Duodenal mucosa (tissue), 2 donors: Measurements from ENCODE around the gene LIG3.

ENCODE experiments used
- H3K27ac ChIP-seq: one replicate; pipeline ENCODE4 v1.7.0; 2013; ENCODE audit warnings: low read depth, low read length
- H3K27me3 ChIP-seq, 2 donors: one replicate each; pipeline ENCODE4 v1.7.0; 2013; ENCODE audit warnings: low read length in 2 of 2, control low read depth in 1 of 2; ENCODE audit not compliant: insufficient read depth in 2 of 2, control insufficient read depth in 1 of 2
- H3K36me3 ChIP-seq, 2 donors: one replicate each; pipeline ENCODE4 v1.7.0; 2013; ENCODE audit warnings: low read length in 2 of 2, control low read depth in 1 of 2; ENCODE audit not compliant: insufficient read depth in 2 of 2, control insufficient read depth in 1 of 2
- H3K4me1 ChIP-seq, 2 donors: one replicate each; pipeline ENCODE4 v1.7.0; 2013; ENCODE audit warnings: low read length in 2 of 2, control low read depth in 1 of 2; ENCODE audit not compliant: insufficient read depth in 2 of 2, control insufficient read depth in 1 of 2
- H3K4me3 ChIP-seq, 2 donors: one replicate each; pipeline ENCODE4 v1.7.0; 2013; ENCODE audit warnings: low read length in 2 of 2, low read depth in 1 of 2
- H3K9ac ChIP-seq, 2 donors: one replicate each; pipeline ENCODE4 v1.7.0; 2013; ENCODE audit warnings: low read length in 2 of 2, low read depth in 1 of 2
- H3K9me3 ChIP-seq, 2 donors: one replicate each; pipeline ENCODE4 v1.7.0; 2013; ENCODE audit warnings: low read length in 2 of 2, control low read depth in 1 of 2; ENCODE audit not compliant: control insufficient read depth in 1 of 2

Gene LIG3

GRCh38 chr17:35051579-35052240 lies 71.4 kb downstream of the LIG3 start:
- Histone ChIP-seq H3K36me3 (no peaks in the 10 kb centered on the region), H3K27ac (peak overlapping the region; percentile 57), H3K9ac (peak overlapping the region in 1 of 2 donors; percentile 23), H3K27me3 (no peaks in the 10 kb centered on the region), H3K9me3 (no peaks in the 10 kb centered on the region), H3K4me1 (peaks cover 29 to 47% of the 10 kb centered on the region in 2 donors), H3K4me3 (peak overlapping the region; percentile 23 to 44)

DNA sequence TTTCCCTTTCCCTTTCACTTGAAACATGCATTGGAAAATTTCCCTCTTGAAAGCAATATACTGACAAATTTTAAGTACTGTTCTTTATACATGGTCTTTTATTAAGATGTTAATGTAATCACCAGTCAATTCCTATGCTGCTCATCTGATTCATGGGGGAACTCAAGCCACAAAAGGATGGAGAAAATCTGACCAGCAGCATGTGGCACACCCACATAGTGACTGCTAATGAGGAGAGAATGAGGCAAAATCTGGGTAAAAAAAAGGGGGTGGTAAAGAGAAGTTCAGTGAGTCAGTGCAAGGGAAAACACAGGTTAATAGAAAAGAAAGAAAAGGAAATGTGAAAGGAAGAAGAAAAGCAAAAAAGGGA lies 71.9 kb downstream of the LIG3 start:
- Histone ChIP-seq H3K4me3 (peak overlapping the region in 1 of 2 donors; percentile 44), H3K9me3 (no peaks in the 10 kb centered on the region), H3K9ac (no peak overlapping the region), H3K27ac (no peak overlapping the region), H3K36me3 (no peaks in the 10 kb centered on the region), H3K27me3 (no peaks in the 10 kb centered on the region), H3K4me1 (peaks cover 23 to 43% of the 10 kb centered on the region in 2 donors)

DNA sequence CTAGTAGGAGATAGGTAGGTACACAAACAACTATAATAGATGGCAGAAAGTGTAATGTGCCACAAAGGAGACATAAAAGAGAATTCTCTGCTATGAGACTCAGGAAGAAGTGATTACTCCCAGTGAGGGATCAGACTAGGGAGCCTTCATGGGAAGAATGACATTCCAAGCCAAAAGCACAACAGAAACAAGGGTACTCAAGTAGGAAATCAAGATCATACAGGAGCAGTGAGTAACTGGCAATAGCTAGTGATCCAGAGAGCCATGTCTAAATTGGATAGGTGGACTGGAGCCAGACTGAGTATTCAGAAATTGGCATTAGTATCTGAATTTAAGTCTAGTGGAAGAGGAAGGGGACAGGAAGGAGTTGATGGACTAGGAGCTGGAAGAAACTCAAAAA lies 72.5 kb downstream of the LIG3 start:
- Histone ChIP-seq H3K4me3 (no peak overlapping the region), H3K9me3 (no peaks in the 10 kb centered on the region), H3K9ac (no peak overlapping the region), H3K4me1 (peaks cover 21 to 41% of the 10 kb centered on the region in 2 donors), H3K27ac (no peak overlapping the region), H3K27me3 (no peaks in the 10 kb centered on the region), H3K36me3 (no peaks in the 10 kb centered on the region)

GRCh38 chr17:35053204-35053603 lies 72.9 kb downstream of the LIG3 start:
- Histone ChIP-seq H3K4me1 (peaks cover 21 to 41% of the 10 kb centered on the region in 2 donors), H3K4me3 (no peak overlapping the region), H3K27me3 (no peaks in the 10 kb centered on the region), H3K9ac (no peak overlapping the region), H3K36me3 (no peaks in the 10 kb centered on the region), H3K9me3 (no peaks in the 10 kb centered on the region), H3K27ac (no peak overlapping the region)

DNA sequence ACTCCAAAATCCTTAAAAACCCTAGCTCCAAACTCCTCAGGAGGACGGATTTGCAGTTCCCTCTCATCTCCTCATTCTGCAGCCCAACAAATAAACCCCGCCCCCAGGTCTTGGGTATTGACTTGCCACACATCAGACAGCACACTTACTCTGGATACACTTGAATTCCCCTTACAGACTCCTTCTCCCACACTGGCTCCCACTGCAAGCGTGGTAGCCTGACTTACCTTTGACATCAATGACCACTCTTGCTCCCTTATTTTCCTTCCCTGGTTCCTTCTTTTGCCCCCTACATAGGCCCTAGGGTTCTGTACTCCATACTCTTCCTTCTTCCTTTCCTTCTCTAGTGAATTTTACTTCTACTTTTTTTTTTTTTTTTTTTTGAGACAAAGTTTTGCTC lies 75.7 kb downstream of the LIG3 start:
- no peaks in the 10 kb centered on the region for H3K27me3 ChIP-seq
- H3K9me3 ChIP-seq, result no peaks in the 10 kb centered on the region
- H3K36me3 ChIP-seq, result peaks cover 4 to 5% of the 10 kb centered on the region in 2 donors
- peaks cover 9 to 26% of the 10 kb centered on the region in 2 donors for H3K4me1 ChIP-seq
- H3K4me3 ChIP-seq, result no peak overlapping the region
- no peak overlapping the region for H3K9ac ChIP-seq
- H3K27ac ChIP-seq, result no peak overlapping the region

DNA sequence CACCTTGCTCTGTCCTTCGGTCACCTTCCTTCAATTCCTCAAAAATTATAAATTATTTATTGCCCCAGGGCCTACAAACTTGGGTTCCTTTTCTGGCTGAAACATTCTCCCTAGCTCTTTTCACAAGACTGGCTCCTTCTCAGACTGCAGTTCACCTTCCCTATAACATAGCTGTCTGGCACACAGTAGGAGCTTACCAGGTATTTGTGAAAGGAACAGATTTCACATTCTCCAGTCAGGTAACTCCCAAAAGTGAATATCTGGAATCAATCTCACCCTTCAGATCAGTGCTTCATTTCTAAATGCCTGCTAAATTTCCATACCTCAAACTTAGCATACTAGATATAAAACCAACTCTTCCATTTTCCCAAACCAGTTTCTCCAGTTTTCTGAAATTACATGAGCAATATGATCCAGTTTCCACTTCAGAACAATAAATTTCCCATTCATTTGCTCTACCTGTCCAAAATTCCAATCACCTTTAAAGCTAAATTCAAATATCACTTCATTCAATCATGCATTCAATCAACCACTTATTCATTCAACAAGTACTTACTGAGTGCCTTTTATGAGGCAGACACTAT lies 77.1 kb downstream of the LIG3 start:
- no peak overlapping the region for H3K9ac ChIP-seq
- peaks cover 6% of the 10 kb centered on the region in 2 donors for H3K36me3 ChIP-seq
- H3K4me3 ChIP-seq, result no peak overlapping the region
- H3K9me3 ChIP-seq, result no peaks in the 10 kb centered on the region
- no peaks in the 10 kb centered on the region for H3K27me3 ChIP-seq
- peaks cover 0 to 13% of the 10 kb centered on the region in 2 donors for H3K4me1 ChIP-seq
- no peak overlapping the region for H3K27ac ChIP-seq
